DND-41 (cell line): Measurements from ENCODE around the gene UAP1L1.

Experiments
- EZH2 ChIP-seq: IDR thresholded peaks from 3 replicates; pipeline ENCODE4 v1.6.1; 2012; ENCODE audit warnings: borderline replicate concordance, low read depth, mild to moderate bottlenecking, moderate library complexity, low read length, inconsistent platforms; ENCODE audit not compliant: severe bottlenecking
- TF ChIP-seq, protein P1 (sequence below): IDR thresholded peaks from 2 replicates; pipeline ENCODE4 v1.5.1; 2012; ENCODE audit warnings: borderline replicate concordance, low read length, moderate library complexity, mild to moderate bottlenecking; ENCODE audit not compliant: poor library complexity, severe bottlenecking; ENCODE audit errors: extremely low read depth

DNA sequence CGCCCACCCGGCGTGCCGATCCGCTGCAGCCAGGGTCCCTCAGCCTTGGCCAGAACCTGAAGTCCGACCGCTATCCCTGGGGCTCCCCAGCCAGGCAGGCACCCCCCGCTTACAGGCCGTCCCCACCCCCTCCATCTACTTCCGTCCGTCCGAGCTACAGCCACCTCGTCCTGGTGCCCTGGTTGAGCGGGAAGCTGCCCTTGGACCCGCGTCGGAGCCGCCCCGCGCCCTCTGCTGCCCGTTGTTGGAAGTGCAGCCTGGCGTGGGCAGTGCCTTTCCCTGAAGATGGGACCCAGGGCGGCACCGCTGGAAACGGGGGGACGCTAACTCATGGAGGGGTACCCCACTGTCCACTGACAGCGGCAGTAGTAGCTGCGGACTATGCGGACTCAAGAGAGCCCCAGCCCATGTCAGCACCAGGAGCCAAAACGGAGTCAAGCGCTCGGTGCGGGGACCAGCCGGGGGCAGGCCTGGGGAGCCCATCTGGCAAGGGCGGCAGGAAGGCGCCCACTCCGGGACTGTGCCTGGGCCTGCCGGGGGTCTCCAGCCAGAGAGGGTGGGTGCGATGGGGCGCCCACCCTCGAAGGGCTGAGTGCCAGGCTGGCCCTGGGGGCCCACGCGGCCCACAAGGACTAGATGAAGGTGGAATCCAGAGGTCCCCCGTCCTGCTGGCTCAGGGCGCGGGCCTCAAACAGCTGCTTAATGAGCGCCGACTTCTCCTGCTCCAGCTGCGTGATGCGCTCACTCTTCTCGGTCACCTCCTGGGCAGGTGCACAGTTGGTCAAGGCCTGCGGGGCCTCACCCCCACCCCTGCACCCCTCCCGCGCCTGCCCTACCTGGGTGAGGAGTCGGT, 13.1 kb upstream of the UAP1L1 start:
- no peak for TF ChIP-seq EZH2
- TF ChIP-seq, protein P1, sequence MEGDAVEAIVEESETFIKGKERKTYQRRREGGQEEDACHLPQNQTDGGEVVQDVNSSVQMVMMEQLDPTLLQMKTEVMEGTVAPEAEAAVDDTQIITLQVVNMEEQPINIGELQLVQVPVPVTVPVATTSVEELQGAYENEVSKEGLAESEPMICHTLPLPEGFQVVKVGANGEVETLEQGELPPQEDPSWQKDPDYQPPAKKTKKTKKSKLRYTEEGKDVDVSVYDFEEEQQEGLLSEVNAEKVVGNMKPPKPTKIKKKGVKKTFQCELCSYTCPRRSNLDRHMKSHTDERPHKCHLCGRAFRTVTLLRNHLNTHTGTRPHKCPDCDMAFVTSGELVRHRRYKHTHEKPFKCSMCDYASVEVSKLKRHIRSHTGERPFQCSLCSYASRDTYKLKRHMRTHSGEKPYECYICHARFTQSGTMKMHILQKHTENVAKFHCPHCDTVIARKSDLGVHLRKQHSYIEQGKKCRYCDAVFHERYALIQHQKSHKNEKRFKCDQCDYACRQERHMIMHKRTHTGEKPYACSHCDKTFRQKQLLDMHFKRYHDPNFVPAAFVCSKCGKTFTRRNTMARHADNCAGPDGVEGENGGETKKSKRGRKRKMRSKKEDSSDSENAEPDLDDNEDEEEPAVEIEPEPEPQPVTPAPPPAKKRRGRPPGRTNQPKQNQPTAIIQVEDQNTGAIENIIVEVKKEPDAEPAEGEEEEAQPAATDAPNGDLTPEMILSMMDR = peak; percentile 87
